HEK293 (cell line): Measurements from ENCODE around the gene PIK3R5.
A peak's percentile ranks its signal among the peaks of the same experiment; 100 is the strongest.

Experiments
- MZF1 ChIP-seq: fragments of 450-650 bp; formaldehyde crosslinking; IDR thresholded peaks from 2 replicates; pipeline ENCODE4 v1.5.1; 2017; ENCODE audit warnings: missing biosample characterization, missing genetic modification characterization, borderline replicate concordance
- ZNF112 ChIP-seq: fragments of 450-650 bp; formaldehyde crosslinking; IDR thresholded peaks from 2 replicates; pipeline ENCODE4 v1.5.0; 2017; ENCODE audit warnings: missing biosample characterization, missing genetic modification characterization
- ZNF138 ChIP-seq: fragments of 450-650 bp; formaldehyde crosslinking; IDR thresholded peaks from 2 replicates; pipeline ENCODE4 v1.5.1; 2016; ENCODE audit warnings: missing biosample characterization, missing genetic modification characterization, borderline replicate concordance
- ZNF274 ChIP-seq, 2 experiments: fragments of 200-500 bp in 1 of 2; fragments of 450-650 bp in 1 of 2; sonication (Bioruptor generic) in 1 of 2; formaldehyde crosslinking in 1 of 2; IDR thresholded peaks; 2 replicates each; pipeline versions ENCODE4 v1.5.1 to v1.6.1; 2014 to 2016; ENCODE audit warnings: borderline replicate concordance in 1 of 2, inconsistent platforms in 1 of 2, low read length in 1 of 2, missing biosample characterization in 1 of 2, missing genetic modification characterization in 1 of 2
- ZNF335 ChIP-seq: fragments of 450-650 bp; formaldehyde crosslinking; conservative IDR thresholded peaks from 2 replicates; pipeline ENCODE4 v1.5.1; 2016; ENCODE audit warnings: missing biosample characterization, missing genetic modification characterization
- ZNF555 ChIP-seq: fragments of 450-650 bp; formaldehyde crosslinking; conservative IDR thresholded peaks from 2 replicates; pipeline ENCODE4 v1.5.1; 2017; ENCODE audit warnings: missing biosample characterization, mild to moderate bottlenecking, missing genetic modification characterization, inconsistent platforms
- ZNF571 ChIP-seq: fragments of 450-650 bp; formaldehyde crosslinking; IDR thresholded peaks from 2 replicates; pipeline ENCODE4 v1.5.0; 2017; ENCODE audit warnings: missing biosample characterization, missing genetic modification characterization
- ZNF624 ChIP-seq: fragments of 450-650 bp; formaldehyde crosslinking; IDR thresholded peaks from 2 replicates; pipeline ENCODE4 v1.5.1; 2017; ENCODE audit warnings: missing biosample characterization, missing genetic modification characterization
- TF ChIP-seq, protein P1 (sequence below): fragments of 450-650 bp; formaldehyde crosslinking; IDR thresholded peaks from 2 replicates; pipeline ENCODE4 v1.5.1; 2016; ENCODE audit warnings: missing biosample characterization, missing genetic modification characterization
- TF ChIP-seq, protein P2 (sequence below): IDR thresholded peaks from 2 replicates; pipeline ENCODE4 v1.6.1; 2011; ENCODE audit warnings: mild to moderate bottlenecking, low read depth, low read length, borderline replicate concordance
- TF ChIP-seq, protein P3 (sequence below): fragments of 450-650 bp; formaldehyde crosslinking; IDR thresholded peaks from 2 replicates; pipeline ENCODE4 v1.5.1; 2016; ENCODE audit warnings: missing biosample characterization, missing genetic modification characterization

DNA sequence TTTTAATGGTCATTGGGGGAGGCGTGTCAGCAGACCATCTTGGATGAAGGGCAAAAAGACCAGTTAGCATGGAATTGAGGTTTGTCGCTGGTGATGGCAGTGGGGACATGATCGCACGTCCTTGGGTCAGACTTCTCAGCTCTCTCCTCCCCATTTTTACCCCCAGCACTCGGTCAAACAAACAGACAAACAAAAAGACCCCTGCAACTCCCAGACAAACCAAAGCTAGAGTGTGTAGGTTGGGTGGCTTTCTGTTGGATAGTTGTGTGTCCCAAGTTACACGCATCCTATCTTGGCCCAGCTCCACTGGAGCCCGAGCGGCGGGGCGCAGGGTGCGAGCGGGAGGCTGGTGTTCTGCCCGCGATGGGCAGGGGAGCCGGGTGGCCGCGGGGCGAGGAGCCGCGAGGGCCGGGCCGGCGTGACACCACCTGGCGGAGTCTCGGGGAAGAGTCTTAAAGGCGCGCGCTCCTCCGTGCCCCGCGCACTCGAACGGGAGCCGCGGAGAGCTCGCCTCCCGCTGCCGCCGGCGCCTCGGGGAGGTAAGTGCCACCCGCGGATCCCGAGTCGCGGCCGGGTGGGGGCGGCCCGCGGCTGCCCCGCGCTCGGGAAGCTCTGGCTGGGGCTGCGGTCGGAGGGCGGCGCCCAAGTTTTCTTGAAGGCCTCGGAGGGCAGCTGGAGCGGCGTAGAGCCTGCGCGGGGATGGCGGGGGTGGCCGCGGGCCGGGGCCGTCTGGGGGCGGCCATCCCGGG lies 37.3 kb upstream of the PIK3R5 start:
- 0 out of 2 replicates have a peak, but pooled peaks have one; percentile 31 for TF ChIP-seq ZNF335 (tag by site-specific recombination)
- TF ChIP-seq, protein P1, sequence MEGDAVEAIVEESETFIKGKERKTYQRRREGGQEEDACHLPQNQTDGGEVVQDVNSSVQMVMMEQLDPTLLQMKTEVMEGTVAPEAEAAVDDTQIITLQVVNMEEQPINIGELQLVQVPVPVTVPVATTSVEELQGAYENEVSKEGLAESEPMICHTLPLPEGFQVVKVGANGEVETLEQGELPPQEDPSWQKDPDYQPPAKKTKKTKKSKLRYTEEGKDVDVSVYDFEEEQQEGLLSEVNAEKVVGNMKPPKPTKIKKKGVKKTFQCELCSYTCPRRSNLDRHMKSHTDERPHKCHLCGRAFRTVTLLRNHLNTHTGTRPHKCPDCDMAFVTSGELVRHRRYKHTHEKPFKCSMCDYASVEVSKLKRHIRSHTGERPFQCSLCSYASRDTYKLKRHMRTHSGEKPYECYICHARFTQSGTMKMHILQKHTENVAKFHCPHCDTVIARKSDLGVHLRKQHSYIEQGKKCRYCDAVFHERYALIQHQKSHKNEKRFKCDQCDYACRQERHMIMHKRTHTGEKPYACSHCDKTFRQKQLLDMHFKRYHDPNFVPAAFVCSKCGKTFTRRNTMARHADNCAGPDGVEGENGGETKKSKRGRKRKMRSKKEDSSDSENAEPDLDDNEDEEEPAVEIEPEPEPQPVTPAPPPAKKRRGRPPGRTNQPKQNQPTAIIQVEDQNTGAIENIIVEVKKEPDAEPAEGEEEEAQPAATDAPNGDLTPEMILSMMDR (tag by site-specific recombination): peak; percentile 66
- TF ChIP-seq, protein P2, sequence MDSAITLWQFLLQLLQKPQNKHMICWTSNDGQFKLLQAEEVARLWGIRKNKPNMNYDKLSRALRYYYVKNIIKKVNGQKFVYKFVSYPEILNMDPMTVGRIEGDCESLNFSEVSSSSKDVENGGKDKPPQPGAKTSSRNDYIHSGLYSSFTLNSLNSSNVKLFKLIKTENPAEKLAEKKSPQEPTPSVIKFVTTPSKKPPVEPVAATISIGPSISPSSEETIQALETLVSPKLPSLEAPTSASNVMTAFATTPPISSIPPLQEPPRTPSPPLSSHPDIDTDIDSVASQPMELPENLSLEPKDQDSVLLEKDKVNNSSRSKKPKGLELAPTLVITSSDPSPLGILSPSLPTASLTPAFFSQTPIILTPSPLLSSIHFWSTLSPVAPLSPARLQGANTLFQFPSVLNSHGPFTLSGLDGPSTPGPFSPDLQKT: no peak
- TF ChIP-seq, protein P3, sequence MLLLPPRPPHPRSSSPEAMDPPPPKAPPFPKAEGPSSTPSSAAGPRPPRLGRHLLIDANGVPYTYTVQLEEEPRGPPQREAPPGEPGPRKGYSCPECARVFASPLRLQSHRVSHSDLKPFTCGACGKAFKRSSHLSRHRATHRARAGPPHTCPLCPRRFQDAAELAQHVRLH (tag by site-specific recombination): no peak
- no peak for TF ChIP-seq ZNF571 (tag by site-specific recombination)
- no peak for TF ChIP-seq MZF1 (tag by site-specific recombination)
- TF ChIP-seq ZNF138 (tag by site-specific recombination): no peak
- TF ChIP-seq ZNF624: no peak
- TF ChIP-seq ZNF112 (tag by site-specific recombination): no peak
- TF ChIP-seq ZNF274 (IDR thresholded peaks at IDR 0.05; ENCODE audit: low read length): no peak
- no peak for TF ChIP-seq ZNF274 (tag by site-specific recombination; IDR thresholded peaks at IDR 0.05; ENCODE audit: borderline replicate concordance)
- no peak for TF ChIP-seq ZNF555 (tag by site-specific recombination)
